Activated T-cell treated with anti-CD3 and anti-CD28 coated beads, Interleukin-2, amount 50 U/mL, for 24 hours (primary cell): ENCODE measurements around the gene SIAH2.
"Not testable (repeated sequence)": the region's sequence is repeated elsewhere in the genome, so short reads cannot be mapped to it uniquely, and the experiment has no call there.

Source experiments
- DNase-seq: peaks from one replicate; pipeline ENCODE4 v3.0.0-alpha.2; 2020
- H3K27ac Mint-ChIP-seq: 2 replicates; pipeline ENCODE4 v1.8.0; 2020; ENCODE audit warnings: mild to moderate bottlenecking, mixed read lengths
- H3K27me3 Mint-ChIP-seq: 2 replicates; pipeline ENCODE4 v1.8.0; 2020; ENCODE audit warnings: mixed read lengths
- H3K36me3 Mint-ChIP-seq: 2 replicates; pipeline ENCODE4 v1.8.0; 2020; ENCODE audit warnings: low read depth, mixed read lengths
- H3K4me1 Mint-ChIP-seq: 2 replicates; pipeline ENCODE4 v1.8.0; 2020; ENCODE audit warnings: low read depth, mixed read lengths
- H3K4me3 Mint-ChIP-seq: 2 replicates; pipeline ENCODE4 v1.8.0; 2020; ENCODE audit warnings: mild to moderate bottlenecking, moderate library complexity, mixed read lengths
- H3K9me3 Mint-ChIP-seq: 2 replicates; pipeline ENCODE4 v1.8.0; 2020; ENCODE audit warnings: mixed read lengths

SIAH2 gene

GRCh38 chr3:150763122-150763840 lies at the start of gene SIAH2:
TSS of gene SIAH2 (minus strand) at chr3:150763169. CDS start at chr3:150762849, 320 bp downstream.
- peak; percentile 95 for DNase-seq
- peak within 1 kb of the TSS; percentile 99 for H3K4me3 Mint-ChIP-seq
- H3K4me1 Mint-ChIP-seq = peaks cover 58% of the 10 kb centered on the region
- peak within 1 kb of the TSS; percentile 100 for H3K27ac Mint-ChIP-seq
- H3K36me3 Mint-ChIP-seq = peaks cover 50% of the 10 kb centered on the region
- no peaks in the 10 kb centered on the region for H3K27me3 Mint-ChIP-seq
- no peaks in the 10 kb centered on the region for H3K9me3 Mint-ChIP-seq

GRCh38 chr3:150811984-150812383 lies 49.0 kb upstream of the SIAH2 start:
- no peaks in the 10 kb centered on the region for H3K4me1 Mint-ChIP-seq
- peaks cover 9% of the 10 kb centered on the region for H3K27me3 Mint-ChIP-seq
- H3K36me3 Mint-ChIP-seq = no peaks in the 10 kb centered on the region
- H3K9me3 Mint-ChIP-seq = no peaks in the 10 kb centered on the region
- H3K27ac Mint-ChIP-seq = no peak overlapping the region
- no peak for DNase-seq
- no peak overlapping the region for H3K4me3 Mint-ChIP-seq

- Mint-ChIP-seq H3K4me1 (no peaks in the 10 kb centered on the region), H3K36me3 (no peaks in the 10 kb centered on the region), H3K27ac (no peak overlapping the region), H3K27me3 (peaks cover 9% of the 10 kb centered on the region), H3K9me3 (no peaks in the 10 kb centered on the region), H3K4me3 (no peak overlapping the region)
- no peak for DNase-seq
Observed at GRCh38 chr3:150810641-150811040, 47.7 kb upstream of the SIAH2 start.

GRCh38 chr3:150806185-150806835 lies 43.3 kb upstream of the SIAH2 start:
- Mint-ChIP-seq H3K4me1 (no peaks in the 10 kb centered on the region), H3K27me3 (no peaks in the 10 kb centered on the region), H3K4me3 (no peak overlapping the region), H3K36me3 (no peaks in the 10 kb centered on the region), H3K27ac (no peak overlapping the region), H3K9me3 (no peaks in the 10 kb centered on the region)
- no peak for DNase-seq

GRCh38 chr3:150805354-150805753 lies 42.4 kb upstream of the SIAH2 start:
- Mint-ChIP-seq H3K4me3 (no peak overlapping the region), H3K27ac (no peak overlapping the region), H3K9me3 (no peaks in the 10 kb centered on the region), H3K27me3 (peaks cover 4% of the 10 kb centered on the region), H3K4me1 (no peaks in the 10 kb centered on the region), H3K36me3 (no peaks in the 10 kb centered on the region)
- DNase-seq = no peak

GRCh38 chr3:150803440-150803985 lies 40.5 kb upstream of the SIAH2 start:
- no peak overlapping the region for H3K4me3 Mint-ChIP-seq
- H3K27ac Mint-ChIP-seq = no peak overlapping the region
- peaks cover 1% of the 10 kb centered on the region for H3K4me1 Mint-ChIP-seq
- DNase-seq = no peak
- H3K27me3 Mint-ChIP-seq = peaks cover 4% of the 10 kb centered on the region
- no peaks in the 10 kb centered on the region for H3K36me3 Mint-ChIP-seq
- H3K9me3 Mint-ChIP-seq = no peaks in the 10 kb centered on the region

- H3K27ac Mint-ChIP-seq = no peak overlapping the region
- H3K4me1 Mint-ChIP-seq = peaks cover 16% of the 10 kb centered on the region
- no peaks in the 10 kb centered on the region for H3K9me3 Mint-ChIP-seq
Observed at GRCh38 chr3:150800722-150801121, 37.8 kb upstream of the SIAH2 start.

GRCh38 chr3:150798122-150798618 lies 35.2 kb upstream of the SIAH2 start:
- Mint-ChIP-seq H3K9me3 (no peaks in the 10 kb centered on the region), H3K4me1 (peaks cover 16% of the 10 kb centered on the region), H3K4me3 (no peak overlapping the region), H3K27ac (no peak overlapping the region), H3K27me3 (peaks cover 11% of the 10 kb centered on the region), H3K36me3 (no peaks in the 10 kb centered on the region)
- DNase-seq = no peak

More at GRCh38 chr3:150800722-150801121, 37.8 kb upstream of the SIAH2 start:
- Mint-ChIP-seq H3K36me3 (no peaks in the 10 kb centered on the region), H3K4me3 (no peak overlapping the region), H3K27me3 (peaks cover 11% of the 10 kb centered on the region)
- DNase-seq = no peak

GRCh38 chr3:150797155-150797554 lies 34.2 kb upstream of the SIAH2 start:
- Mint-ChIP-seq H3K27me3 (peaks cover 11% of the 10 kb centered on the region), H3K36me3 (no peaks in the 10 kb centered on the region), H3K4me1 (peaks cover 16% of the 10 kb centered on the region), H3K9me3 (no peaks in the 10 kb centered on the region), H3K4me3 (no peak overlapping the region), H3K27ac (no peak overlapping the region)
- no peak for DNase-seq

GRCh38 chr3:150796527-150796926 lies 33.6 kb upstream of the SIAH2 start:
- Mint-ChIP-seq H3K4me1 (peaks cover 16% of the 10 kb centered on the region), H3K27me3 (peaks cover 11% of the 10 kb centered on the region)
- not testable (repeated sequence) for H3K9me3 Mint-ChIP-seq, H3K36me3 Mint-ChIP-seq, H3K4me3 Mint-ChIP-seq, H3K27ac Mint-ChIP-seq, DNase-seq

GRCh38 chr3:150793641-150794040 lies 30.7 kb upstream of the SIAH2 start:
- H3K9me3 Mint-ChIP-seq = no peaks in the 10 kb centered on the region
- H3K27me3 Mint-ChIP-seq = peaks cover 10% of the 10 kb centered on the region
- no peak for DNase-seq
- no peak overlapping the region for H3K27ac Mint-ChIP-seq
- H3K4me3 Mint-ChIP-seq = no peak overlapping the region
- H3K4me1 Mint-ChIP-seq = peaks cover 15% of the 10 kb centered on the region
- no peaks in the 10 kb centered on the region for H3K36me3 Mint-ChIP-seq

- no peaks in the 10 kb centered on the region for H3K36me3 Mint-ChIP-seq
- H3K9me3 Mint-ChIP-seq = no peaks in the 10 kb centered on the region
- peaks cover 13% of the 10 kb centered on the region for H3K27me3 Mint-ChIP-seq
- H3K27ac Mint-ChIP-seq = no peak overlapping the region
- no peak overlapping the region for H3K4me3 Mint-ChIP-seq
- DNase-seq = no peak
- H3K4me1 Mint-ChIP-seq = peaks cover 22% of the 10 kb centered on the region
Observed at GRCh38 chr3:150790629-150791028, 27.7 kb upstream of the SIAH2 start.

GRCh38 chr3:150789451-150789850 lies 26.5 kb upstream of the SIAH2 start:
- H3K36me3 Mint-ChIP-seq = no peaks in the 10 kb centered on the region
- no peak overlapping the region for H3K4me3 Mint-ChIP-seq
- no peak overlapping the region for H3K27ac Mint-ChIP-seq
- peaks cover 13% of the 10 kb centered on the region for H3K27me3 Mint-ChIP-seq
- peaks cover 34% of the 10 kb centered on the region for H3K4me1 Mint-ChIP-seq
- no peak for DNase-seq
- no peaks in the 10 kb centered on the region for H3K9me3 Mint-ChIP-seq

GRCh38 chr3:150787741-150788370 lies 24.9 kb upstream of the SIAH2 start:
- Mint-ChIP-seq H3K36me3 (no peaks in the 10 kb centered on the region), H3K4me1 (peaks cover 50% of the 10 kb centered on the region), H3K27ac (peak overlapping the region; percentile 66), H3K4me3 (no peak overlapping the region), H3K9me3 (no peaks in the 10 kb centered on the region), H3K27me3 (peaks cover 13% of the 10 kb centered on the region)
- DNase-seq = peak; percentile 86
